Epidermal melanocyte (primary cell): Measurements from ENCODE around the gene EPG5.
"Not testable (repeated sequence)": the region's sequence is repeated elsewhere in the genome, so short reads cannot be mapped to it uniquely, and the experiment has no call there.

Experiments
- DNase-seq: peaks from one replicate; pipeline ENCODE4 v3.0.0; 2011; ENCODE audit warnings: low spot score; ENCODE audit not compliant: insufficient read length

The EPG5 gene

GRCh38 chr18:45980229-45980628 is 13.1 kb upstream of the EPG5 start:
- DNase-seq, result no peak

- DNase-seq, result no peak
These were observed 11.0 kb upstream of the EPG5 start for GRCh38 chr18:45978084-45978483.

- DNase-seq, result no peak
These were observed 9.8 kb upstream of the EPG5 start for GRCh38 chr18:45976974-45977373.

- DNase-seq, result no peak
These were observed 9.4 kb upstream of the EPG5 start for GRCh38 chr18:45976566-45976965.

- DNase-seq, result peak; percentile 43
These were observed 7.0 kb upstream of the EPG5 start for GRCh38 chr18:45974088-45974536.

- DNase-seq, result not testable (repeated sequence)
These were observed 2.2 kb downstream of the EPG5 start for GRCh38 chr18:45964913-45965312.

GRCh38 chr18:45962866-45963265 is 4.3 kb downstream of the EPG5 start:
- DNase-seq, result no peak

GRCh38 chr18:45962461-45962860 is 4.7 kb downstream of the EPG5 start:
- DNase-seq, result no peak

GRCh38 chr18:45959484-45959883 is 7.6 kb downstream of the EPG5 start:
- DNase-seq, result not testable (repeated sequence)

- DNase-seq, result no peak
These were observed 8.4 kb downstream of the EPG5 start for GRCh38 chr18:45958730-45959129.

GRCh38 chr18:45958027-45958426 is 9.1 kb downstream of the EPG5 start:
- no peak for DNase-seq

- no peak for DNase-seq
These were observed 10.0 kb downstream of the EPG5 start for GRCh38 chr18:45957100-45957499.

GRCh38 chr18:45954070-45954934 is 12.8 kb downstream of the EPG5 start:
- no peak for DNase-seq

GRCh38 chr18:45951016-45951714 is 16.0 kb downstream of the EPG5 start:
- no peak for DNase-seq

- DNase-seq, result no peak
These were observed 21.5 kb downstream of the EPG5 start for GRCh38 chr18:45945669-45946068.

GRCh38 chr18:45940724-45941123 is 26.4 kb downstream of the EPG5 start:
- DNase-seq, result no peak

- no peak for DNase-seq
These were observed 27.9 kb downstream of the EPG5 start for GRCh38 chr18:45939236-45939635.

GRCh38 chr18:45938488-45938935 is 28.6 kb downstream of the EPG5 start:
- DNase-seq, result no peak

GRCh38 chr18:45935591-45936335 is 31.4 kb downstream of the EPG5 start:
- no peak for DNase-seq

GRCh38 chr18:45932708-45933107 is 34.4 kb downstream of the EPG5 start:
- DNase-seq, result no peak

- DNase-seq, result no peak
These were observed 36.2 kb downstream of the EPG5 start for GRCh38 chr18:45930963-45931362.

- DNase-seq, result no peak
These were observed 40.4 kb downstream of the EPG5 start for GRCh38 chr18:45926691-45927090.
